Skeletal muscle satellite cell (primary cell): Measurements from ENCODE around the gene ADGRB3.

Source experiments
- H3K27me3 ChIP-seq: 2 replicates; pipeline ENCODE4 v1.7.0; 2013; ENCODE audit warnings: low read length; ENCODE audit not compliant: control insufficient read depth, insufficient read depth
- H3K36me3 ChIP-seq: 2 replicates; pipeline ENCODE4 v1.7.0; 2013; ENCODE audit warnings: mild to moderate bottlenecking, control low read depth, low read length; ENCODE audit not compliant: insufficient read depth
- H3K4me1 ChIP-seq: 2 replicates; pipeline ENCODE4 v1.7.0; 2013; ENCODE audit warnings: low read length; ENCODE audit not compliant: control insufficient read depth, insufficient read depth
- H3K4me2 ChIP-seq: 2 replicates; pipeline ENCODE4 v1.7.0; 2013; ENCODE audit warnings: mild to moderate bottlenecking, low read length
- H3K4me3 ChIP-seq: 2 replicates; pipeline ENCODE4 v1.7.0; 2013; ENCODE audit warnings: low read length
- H3K9ac ChIP-seq: 2 replicates; pipeline ENCODE4 v1.7.0; 2013; ENCODE audit warnings: mild to moderate bottlenecking, low read depth, low read length, moderate library complexity
- H3K9me3 ChIP-seq: replicated peaks from 2 replicates; pipeline ENCODE4 v1.7.0; 2013; ENCODE audit warnings: mild to moderate bottlenecking, control low read depth, low read length

ADGRB3 gene

DNA sequence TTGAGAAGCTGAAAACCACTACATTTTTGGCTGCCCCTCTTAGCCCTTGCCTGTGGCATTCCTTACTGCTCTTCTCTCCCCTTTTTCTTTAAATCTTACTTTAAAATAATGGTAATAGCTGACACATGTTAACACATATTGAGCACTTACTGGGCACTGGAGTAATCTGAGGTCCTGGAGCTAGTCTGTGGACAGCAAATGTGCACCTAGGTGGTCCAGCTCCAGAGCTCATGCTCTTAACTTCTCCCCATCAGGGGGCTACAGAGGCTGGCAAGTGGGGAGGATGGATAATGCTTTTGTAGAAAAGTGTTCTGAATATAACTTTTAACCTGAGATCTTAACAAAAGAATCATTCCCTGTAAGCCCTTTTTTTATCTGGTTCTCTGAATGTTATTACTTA, 74.8 kb downstream of the ADGRB3 start:
- H3K4me1 ChIP-seq = no peaks in the 10 kb centered on the region
- no peak overlapping the region for H3K4me3 ChIP-seq
- no peak overlapping the region for H3K9ac ChIP-seq
- H3K4me2 ChIP-seq = no peak overlapping the region
- no peaks in the 10 kb centered on the region for H3K27me3 ChIP-seq
- no peaks in the 10 kb centered on the region for H3K36me3 ChIP-seq
- no peaks in the 10 kb centered on the region for H3K9me3 ChIP-seq

DNA sequence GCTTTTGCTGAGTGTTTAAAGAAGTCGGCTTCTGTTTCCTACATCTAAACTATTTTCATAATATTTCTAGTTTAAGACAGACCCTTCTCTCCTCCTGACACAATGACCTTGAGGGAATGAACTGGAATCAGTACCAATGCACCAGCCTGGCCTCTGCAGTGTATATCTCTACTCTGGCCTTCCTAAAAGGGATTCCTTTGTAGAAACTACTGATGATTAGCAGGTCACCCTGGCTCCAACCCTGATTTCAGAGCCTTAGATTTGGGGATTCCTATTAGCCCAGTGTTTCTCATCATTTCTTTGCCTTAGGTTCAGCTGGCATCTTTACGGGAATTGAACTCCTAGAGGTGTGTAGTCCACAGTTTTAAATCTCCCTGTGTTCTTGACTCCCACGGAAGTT, 75.4 kb downstream of the ADGRB3 start:
- H3K9me3 ChIP-seq = no peaks in the 10 kb centered on the region
- H3K4me1 ChIP-seq = no peaks in the 10 kb centered on the region

DNA sequence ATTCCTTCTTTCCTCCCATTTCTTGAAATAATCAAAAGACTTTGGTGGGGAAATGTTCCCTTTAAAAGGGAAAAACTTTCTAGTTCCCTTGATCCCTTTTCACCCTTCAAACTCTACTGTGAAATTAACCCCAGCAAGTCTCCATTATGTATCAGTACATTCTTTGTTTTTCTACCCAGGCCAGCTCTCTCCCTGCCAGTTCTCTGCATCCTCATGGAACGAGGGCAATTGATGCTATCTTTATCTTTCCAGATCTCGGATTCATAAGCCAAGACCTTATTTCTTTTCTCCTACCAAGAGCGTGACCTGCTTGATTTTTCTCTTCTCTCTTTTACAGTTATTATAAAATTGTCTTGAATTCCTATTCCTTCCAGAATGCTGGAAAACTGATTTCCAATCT, 75.8 kb downstream of the ADGRB3 start:
- Histone ChIP-seq H3K36me3 (no peaks in the 10 kb centered on the region), H3K4me3 (no peak overlapping the region), H3K9me3 (no peaks in the 10 kb centered on the region), H3K4me1 (no peaks in the 10 kb centered on the region), H3K4me2 (no peak overlapping the region), H3K27me3 (no peaks in the 10 kb centered on the region), H3K9ac (no peak overlapping the region)

More for the DNA sequence above, 75.4 kb downstream of the ADGRB3 start:
- Histone ChIP-seq H3K36me3 (no peaks in the 10 kb centered on the region), H3K9ac (no peak overlapping the region), H3K4me3 (no peak overlapping the region), H3K27me3 (no peaks in the 10 kb centered on the region), H3K4me2 (no peak overlapping the region)

DNA sequence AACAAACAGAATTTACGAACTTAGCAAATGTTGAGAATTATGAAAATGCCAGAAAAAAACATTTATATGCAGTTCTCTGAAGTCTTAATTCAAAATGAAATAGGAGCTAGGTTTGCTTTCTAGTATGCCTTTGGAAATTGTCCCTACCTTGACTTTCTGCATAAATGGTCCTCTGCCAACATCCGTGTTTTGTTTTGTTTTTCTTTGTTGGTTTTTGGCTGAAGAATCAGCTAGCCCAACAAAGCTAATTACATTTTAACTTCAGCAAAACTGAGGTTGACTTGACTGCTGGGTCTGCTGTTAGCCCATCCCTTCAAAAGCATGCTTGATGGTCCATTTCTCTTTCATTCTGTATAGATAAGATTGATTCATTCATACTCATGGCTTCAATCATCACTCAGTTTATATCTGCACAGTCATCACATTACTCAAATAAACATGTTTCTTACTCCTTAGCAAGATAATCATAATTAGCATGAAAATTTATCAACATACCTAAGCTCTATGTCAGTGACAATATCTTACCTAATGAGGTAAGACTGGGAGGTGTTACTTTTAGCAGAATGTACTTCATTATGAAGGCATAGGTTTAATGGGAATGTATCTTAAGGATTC, 76.4 kb downstream of the ADGRB3 start:
- no peak overlapping the region for H3K4me2 ChIP-seq
- no peak overlapping the region for H3K9ac ChIP-seq
- H3K36me3 ChIP-seq = no peaks in the 10 kb centered on the region
- no peaks in the 10 kb centered on the region for H3K9me3 ChIP-seq
- no peak overlapping the region for H3K4me3 ChIP-seq
- H3K4me1 ChIP-seq = no peaks in the 10 kb centered on the region
- no peaks in the 10 kb centered on the region for H3K27me3 ChIP-seq

DNA sequence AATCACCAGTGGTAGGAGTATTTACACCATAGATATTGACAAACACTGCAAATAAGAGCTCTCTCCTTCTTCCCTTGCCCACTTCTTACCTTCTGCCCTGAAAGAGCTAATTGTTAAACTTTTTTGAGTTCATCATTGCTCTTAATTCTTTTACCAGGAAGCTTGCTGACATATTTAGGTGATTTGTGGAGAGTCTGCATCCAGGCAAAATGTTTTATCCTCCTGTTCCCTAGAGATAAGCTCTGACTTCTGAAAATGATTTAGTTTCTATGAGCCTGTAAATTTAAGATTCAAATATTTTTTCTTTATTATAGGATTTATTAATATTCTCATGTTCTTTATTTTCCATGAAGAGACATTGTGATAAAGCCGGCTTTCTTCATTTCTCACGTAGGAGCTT, 81.5 kb downstream of the ADGRB3 start:
- H3K4me3 ChIP-seq = no peak overlapping the region
- no peaks in the 10 kb centered on the region for H3K36me3 ChIP-seq
- H3K9ac ChIP-seq = no peak overlapping the region
- H3K4me1 ChIP-seq = no peaks in the 10 kb centered on the region
- H3K27me3 ChIP-seq = no peaks in the 10 kb centered on the region
- no peak overlapping the region for H3K4me2 ChIP-seq
- no peaks in the 10 kb centered on the region for H3K9me3 ChIP-seq

DNA sequence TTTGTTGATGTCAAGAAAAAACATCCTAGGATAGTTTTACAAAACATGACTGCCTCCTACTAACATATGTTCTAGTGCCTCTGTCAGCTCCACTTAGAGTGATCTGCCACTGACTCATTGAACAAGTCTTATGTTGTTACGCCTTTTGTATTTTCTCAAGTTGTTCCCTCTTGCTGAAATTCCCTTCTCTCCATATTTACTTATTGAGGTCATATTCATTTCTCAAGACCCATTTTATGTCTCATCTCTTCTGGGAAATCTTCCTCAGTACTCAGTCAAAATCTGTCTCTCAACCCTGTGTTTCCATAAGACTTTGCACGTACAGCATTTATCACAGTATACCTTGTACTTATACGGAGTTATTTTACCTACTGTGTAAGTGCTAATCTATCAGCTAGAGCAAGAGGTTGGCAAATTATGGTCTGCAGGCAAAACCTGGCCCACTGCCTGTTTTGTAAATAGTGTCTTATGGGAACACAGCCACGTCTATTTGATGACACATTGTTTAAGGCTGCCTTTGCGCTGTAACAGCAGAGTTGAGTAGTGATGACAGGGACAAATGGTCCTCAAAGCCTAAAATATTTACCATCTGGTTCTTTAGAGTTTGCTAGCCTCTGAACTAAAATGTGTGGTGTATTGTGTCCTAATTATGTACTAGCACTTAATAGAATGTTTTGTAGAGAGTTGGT, 83.4 kb downstream of the ADGRB3 start:
- Histone ChIP-seq H3K4me3 (no peak overlapping the region), H3K4me1 (no peaks in the 10 kb centered on the region), H3K9ac (no peak overlapping the region), H3K4me2 (no peak overlapping the region), H3K36me3 (no peaks in the 10 kb centered on the region), H3K9me3 (no peaks in the 10 kb centered on the region), H3K27me3 (no peaks in the 10 kb centered on the region)

DNA sequence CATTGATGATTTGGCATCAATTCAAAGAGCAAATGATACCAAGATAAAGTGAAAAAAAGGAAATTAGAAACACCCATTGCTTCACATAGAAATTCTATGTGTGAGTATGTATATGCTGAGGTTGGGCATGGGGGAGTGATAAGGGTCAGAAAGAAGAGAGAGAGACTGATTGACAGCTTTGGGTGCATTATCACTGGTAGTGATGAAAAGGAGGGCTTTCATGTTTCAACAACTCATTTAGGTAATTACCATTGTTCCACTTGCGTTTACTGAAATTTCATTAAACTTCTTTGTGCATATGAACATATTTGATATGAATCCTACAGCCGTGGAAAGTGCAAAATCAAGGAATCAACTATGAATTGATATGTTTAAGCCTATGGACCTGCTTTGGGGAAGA, 84.7 kb downstream of the ADGRB3 start:
- Histone ChIP-seq H3K27me3 (no peaks in the 10 kb centered on the region), H3K9me3 (no peaks in the 10 kb centered on the region), H3K4me2 (no peak overlapping the region), H3K4me1 (no peaks in the 10 kb centered on the region), H3K36me3 (no peaks in the 10 kb centered on the region), H3K9ac (no peak overlapping the region), H3K4me3 (no peak overlapping the region)

DNA sequence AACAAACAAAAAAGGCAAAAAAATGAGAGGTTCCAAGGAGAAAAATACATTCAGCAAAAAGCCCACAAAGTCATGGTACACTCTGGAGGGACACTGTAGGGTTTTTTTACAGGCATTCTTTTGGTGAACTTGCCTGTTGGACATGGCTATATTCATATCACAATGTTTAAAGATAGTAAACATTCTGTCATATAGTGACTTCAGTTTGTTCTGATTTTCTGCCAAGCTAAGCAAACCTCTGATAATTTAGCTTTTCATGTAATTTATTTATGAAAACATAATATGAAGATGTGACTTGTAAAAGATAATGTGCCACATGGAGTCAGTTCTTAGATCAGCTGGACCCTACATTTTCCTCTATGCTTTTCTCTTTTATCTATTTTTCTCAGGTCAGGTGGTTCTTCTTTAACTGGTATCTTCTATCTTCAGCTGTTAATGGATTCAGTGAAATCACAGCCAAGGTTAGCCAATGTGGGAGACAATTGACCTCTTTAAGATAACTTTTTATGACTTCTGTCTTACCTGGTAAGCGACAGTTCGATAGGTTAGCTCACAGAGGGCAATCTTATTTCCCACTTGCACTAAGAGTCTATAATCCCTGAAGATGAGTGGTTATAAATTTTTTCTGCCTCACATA, 87.9 kb downstream of the ADGRB3 start:
- H3K9me3 ChIP-seq = no peaks in the 10 kb centered on the region
- H3K27me3 ChIP-seq = no peaks in the 10 kb centered on the region
- H3K4me2 ChIP-seq = no peak overlapping the region
- no peak overlapping the region for H3K4me3 ChIP-seq
- no peaks in the 10 kb centered on the region for H3K4me1 ChIP-seq
- no peaks in the 10 kb centered on the region for H3K36me3 ChIP-seq
- no peak overlapping the region for H3K9ac ChIP-seq

DNA sequence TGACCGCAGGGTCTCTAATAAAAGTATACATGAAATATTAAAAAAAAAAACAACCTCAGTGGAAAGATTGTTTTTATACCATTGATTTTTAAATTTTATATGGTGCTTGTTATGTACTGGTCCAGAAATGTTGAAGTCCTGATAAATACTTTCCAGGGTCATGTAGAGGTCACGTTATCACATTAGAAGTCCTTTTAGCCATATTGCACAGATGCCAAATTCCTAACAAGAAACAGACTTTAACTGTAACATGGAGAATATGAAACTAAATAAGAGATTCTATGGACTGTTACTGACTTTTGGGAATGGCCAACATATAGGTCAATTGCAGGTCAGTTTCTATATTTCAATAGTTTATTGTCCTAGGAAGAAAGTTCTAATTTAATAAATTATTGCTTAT, 89.0 kb downstream of the ADGRB3 start:
- Histone ChIP-seq H3K4me3 (no peak overlapping the region), H3K4me2 (no peak overlapping the region), H3K36me3 (no peaks in the 10 kb centered on the region), H3K27me3 (no peaks in the 10 kb centered on the region), H3K4me1 (no peaks in the 10 kb centered on the region), H3K9ac (no peak overlapping the region), H3K9me3 (no peaks in the 10 kb centered on the region)

DNA sequence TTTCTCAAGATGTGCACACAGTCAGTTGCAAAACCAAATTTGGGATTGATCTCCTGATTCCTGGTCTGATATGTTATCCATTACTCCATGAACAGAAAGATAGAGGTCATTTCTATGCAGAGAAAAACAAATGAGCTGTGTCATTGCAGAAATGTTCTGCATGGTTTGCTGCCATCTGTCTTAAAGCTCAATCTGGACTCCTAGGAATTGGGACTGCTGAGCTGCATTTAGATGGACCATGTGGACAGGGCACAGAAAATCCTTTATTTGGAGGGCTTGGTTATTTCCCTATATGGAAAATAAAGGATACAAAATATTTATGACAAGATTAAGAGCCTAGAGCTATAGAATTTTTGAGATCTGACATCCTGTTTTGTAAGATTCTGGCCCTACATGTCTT, 91.3 kb downstream of the ADGRB3 start:
- no peak overlapping the region for H3K4me3 ChIP-seq

DNA sequence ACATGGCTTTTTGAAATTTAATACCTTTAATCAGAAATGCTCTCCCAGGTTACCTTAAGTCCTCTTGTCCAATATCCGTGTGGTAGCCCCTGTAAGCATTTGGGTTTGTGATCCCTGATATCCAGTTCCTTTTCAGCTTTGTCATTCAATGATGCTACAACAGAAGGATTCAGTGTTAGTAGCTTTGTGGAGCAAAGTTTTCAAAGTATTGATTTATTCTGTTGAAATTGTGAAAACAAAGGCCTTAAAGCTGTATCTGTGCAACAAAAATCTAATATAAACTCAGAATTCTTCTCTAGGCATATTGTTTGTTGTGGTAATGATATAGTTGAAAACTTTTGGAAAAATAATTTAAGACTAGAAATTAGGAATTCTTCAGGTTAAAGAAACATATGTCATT, 91.9 kb downstream of the ADGRB3 start:
- H3K9me3 ChIP-seq = no peaks in the 10 kb centered on the region
- H3K4me3 ChIP-seq = no peak overlapping the region
- no peaks in the 10 kb centered on the region for H3K4me1 ChIP-seq
- no peak overlapping the region for H3K9ac ChIP-seq
- no peaks in the 10 kb centered on the region for H3K36me3 ChIP-seq
- H3K4me2 ChIP-seq = no peak overlapping the region
- no peaks in the 10 kb centered on the region for H3K27me3 ChIP-seq

More for the DNA sequence above, 91.3 kb downstream of the ADGRB3 start:
- Histone ChIP-seq H3K4me1 (no peaks in the 10 kb centered on the region), H3K27me3 (no peaks in the 10 kb centered on the region), H3K9me3 (no peaks in the 10 kb centered on the region), H3K9ac (no peak overlapping the region), H3K4me2 (no peak overlapping the region), H3K36me3 (no peaks in the 10 kb centered on the region)

DNA sequence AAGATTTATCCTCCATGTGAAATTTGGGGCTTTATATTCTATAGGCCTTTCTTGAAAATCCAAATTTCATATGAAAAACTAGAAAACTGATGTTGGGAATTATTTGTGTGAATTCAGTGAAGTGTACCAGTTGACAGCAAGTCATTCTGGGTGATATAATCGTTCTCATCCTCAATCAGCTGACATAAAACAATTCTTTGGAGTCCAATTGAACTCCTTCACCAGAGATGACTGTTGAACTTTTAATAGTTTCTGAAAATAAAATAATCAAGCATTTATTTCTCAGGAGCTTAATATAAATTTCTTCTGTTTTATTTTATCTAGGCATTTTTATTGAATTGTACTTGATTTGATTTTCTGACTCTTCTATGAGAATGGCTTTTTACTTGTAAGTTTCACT, 92.6 kb downstream of the ADGRB3 start:
- no peaks in the 10 kb centered on the region for H3K27me3 ChIP-seq
- no peaks in the 10 kb centered on the region for H3K9me3 ChIP-seq
- no peak overlapping the region for H3K9ac ChIP-seq
- no peak overlapping the region for H3K4me2 ChIP-seq
- no peaks in the 10 kb centered on the region for H3K36me3 ChIP-seq
- no peaks in the 10 kb centered on the region for H3K4me1 ChIP-seq
- no peak overlapping the region for H3K4me3 ChIP-seq
